Thoracic aorta endothelial cell (primary cell): ENCODE data around the gene NPIPB13. TPM values are rescaled to one million over a fixed set of nuclear protein-coding genes. Genes with fewer than 3 reads are reported as not detected.

ENCODE experiments used
- small RNA-seq: library from RNA; depleted of rRNA; stranded (forward); fragments of <200 nt; gene quantifications from one replicate; pipeline ENCODE3, GENCODE V24; 2012
- total RNA-seq: library from RNA; depleted of rRNA; stranded (reverse); fragments of >200 nt; gene quantifications from 2 replicates; pipeline ENCODE4 v1.2.3, GENCODE V29; 2012

The NPIPB13 gene
- 3.2 and 4.0 TPM in 2 replicates for total RNA-seq

GRCh38 chr16:30248379-30248778, at the start of gene NPIPB13:
NPIPB13 (minus strand) TSS chr16:30248479; CDS start chr16:30245573, 2,906 bp downstream.

GRCh38 chr16:30199049-30199448, 49.2 kb downstream of the NPIPB13 start, which contains the start of gene SULT1A3:
SULT1A3 (plus strand) TSS chr16:30199255; CDS start chr16:30200729, 1,474 bp downstream.

Small RNA genes lying within 50 kb of the gene (small RNA-seq; reads per million reads assigned to genes)
- gene AC106782.4, result not detected

Other genes starting within 250 kb of the NPIPB13 start
- 0.13 and 0.22 TPM in 2 replicates for gene DOC2A, start 237.5 kb downstream of the NPIPB13 start, total RNA-seq
- gene C16orf92, start 225.3 kb downstream of the NPIPB13 start, total RNA-seq, result not detected in 2 replicates
- 0.07 and 0.13 TPM in 2 replicates for gene TLCD3B, start 217.2 kb downstream of the NPIPB13 start, total RNA-seq
- gene ALDOA, start 182.7 kb downstream of the NPIPB13 start, total RNA-seq, result 921 and 974 TPM in 2 replicates
- gene PPP4C, start 172.5 kb downstream of the NPIPB13 start, total RNA-seq, result 193 and 211 TPM in 2 replicates
- gene TBX6, start 156.6 kb downstream of the NPIPB13 start, total RNA-seq, result 0.14 and 0.27 TPM in 2 replicates
- gene YPEL3, start 152.3 kb downstream of the NPIPB13 start, total RNA-seq, result 10.3 and 10.9 TPM in 2 replicates
- 1.7 and 2.0 TPM in 2 replicates for gene GDPD3, start 134.9 kb downstream of the NPIPB13 start, total RNA-seq
- 46.5 and 58.0 TPM in 2 replicates for gene MAPK3, start 125.3 kb downstream of the NPIPB13 start, total RNA-seq
- gene CORO1A, start 64.9 kb downstream of the NPIPB13 start, total RNA-seq, result 3.8 and 4.0 TPM in 2 replicates
- gene BOLA2B, start 54.8 kb downstream of the NPIPB13 start, total RNA-seq, result 114 and 168 TPM in 2 replicates
- gene SLX1A, start 54.6 kb downstream of the NPIPB13 start, total RNA-seq, result 27.2 and 46.3 TPM in 2 replicates
- 4.4 and 4.5 TPM in 2 replicates for gene SULT1A3, start 49.2 kb downstream of the NPIPB13 start, total RNA-seq
- gene CD2BP2, start 106.8 kb upstream of the NPIPB13 start, total RNA-seq, result 29.5 and 30.5 TPM in 2 replicates
- gene TBC1D10B, start 122.0 kb upstream of the NPIPB13 start, total RNA-seq, result 36.4 and 49.8 TPM in 2 replicates
- gene MYL11, start 126.3 kb upstream of the NPIPB13 start, total RNA-seq, result not detected in 2 replicates
- gene SEPTIN1, start 134.1 kb upstream of the NPIPB13 start, total RNA-seq, result under 0.01 and 0.50 TPM in 2 replicates
- gene ZNF48, start 146.9 kb upstream of the NPIPB13 start, total RNA-seq, result 10.5 and 10.9 TPM in 2 replicates
- gene ZNF771, start 159.1 kb upstream of the NPIPB13 start, total RNA-seq, result 7.4 and 7.6 TPM in 2 replicates
- gene DCTPP1, start 181.6 kb upstream of the NPIPB13 start, total RNA-seq, result 46.0 and 51.1 TPM in 2 replicates
- gene SEPHS2, start 197.4 kb upstream of the NPIPB13 start, total RNA-seq, result 14.5 and 15.7 TPM in 2 replicates
- gene ITGAL, start 224.3 kb upstream of the NPIPB13 start, total RNA-seq, result not detected in 2 replicates